ENCODE measurements around the gene SLC6A13.

GRCh38 chr12:229441-230191, 33.0 kb downstream of the SLC6A13 start:
- TF ChIP-seq CTCF (IDR thresholded peaks at IDR 0.05; ENCODE audit: poor library complexity) (no peak), EZH2phosphoT487 (IDR thresholded peaks at IDR 0.05; ENCODE audit: low read depth, severe bottlenecking, unreplicated experiment) (no peak), EZH2 (IDR thresholded peaks at IDR 0.05; ENCODE audit: borderline replicate concordance) (no peak)
